HG03342 (cell line): ENCODE results near the gene SLC4A4.
A peak's percentile ranks its signal among the peaks of the same experiment; 100 is the strongest.

Source experiments
- ATAC-seq: cut with Tn5 transposase; IDR thresholded peaks from one replicate; pipeline ENCODE4 v1.9.1; 2021; ENCODE audit warnings: mild to moderate bottlenecking, moderate library complexity; ENCODE audit not compliant: unreplicated experiment

The SLC4A4 gene

GRCh38 chr4:71584585-71584984, 245.8 kb downstream of the SLC4A4 start:
- ATAC-seq = no peak

- no peak for ATAC-seq
These were observed 247.4 kb downstream of the SLC4A4 start for GRCh38 chr4:71586087-71586763.

- ATAC-seq = no peak
These were observed 249.2 kb downstream of the SLC4A4 start for GRCh38 chr4:71587995-71588394.

- ATAC-seq = no peak
These were observed 254.0 kb downstream of the SLC4A4 start for GRCh38 chr4:71592793-71593192.

GRCh38 chr4:71593311-71593710, 254.5 kb downstream of the SLC4A4 start:
- no peak for ATAC-seq

GRCh38 chr4:71595576-71596108, 256.8 kb downstream of the SLC4A4 start:
- ATAC-seq = no peak

GRCh38 chr4:71599578-71599977, 260.8 kb downstream of the SLC4A4 start:
- no peak for ATAC-seq

GRCh38 chr4:71602289-71602900, 263.6 kb downstream of the SLC4A4 start:
- no peak for ATAC-seq

- peak; percentile 99 for ATAC-seq
These were observed 266.0 kb downstream of the SLC4A4 start for GRCh38 chr4:71604785-71605184.

GRCh38 chr4:71607109-71607508, 268.3 kb downstream of the SLC4A4 start:
- no peak for ATAC-seq

- ATAC-seq = no peak
These were observed 269.2 kb downstream of the SLC4A4 start for GRCh38 chr4:71607780-71608677.

GRCh38 chr4:71608678-71609071, 269.9 kb downstream of the SLC4A4 start:
- ATAC-seq = no peak

GRCh38 chr4:71609167-71609566, 270.3 kb downstream of the SLC4A4 start:
- no peak for ATAC-seq

- ATAC-seq = no peak
These were observed 270.8 kb downstream of the SLC4A4 start for GRCh38 chr4:71609651-71610050.

GRCh38 chr4:71614621-71615020, 275.8 kb downstream of the SLC4A4 start:
- no peak for ATAC-seq

- ATAC-seq = no peak
These were observed 277.5 kb downstream of the SLC4A4 start for GRCh38 chr4:71616168-71616811.
